Right cardiac atrium (tissue), 5 donors: ENCODE results near the gene GUF1. TPM values are rescaled to one million over a fixed set of nuclear protein-coding genes. Genes with fewer than 3 reads are reported as not detected.

ENCODE experiments used
- ATAC-seq, 2 donors: fragments of 200-7000 bp; cut with Tn5 transposase; one replicate each; pipeline versions ENCODE4 v1.8.0 to v1.9.1; 2020; ENCODE audit warnings: moderate library complexity in 2 of 2, mild to moderate bottlenecking in 1 of 2
- DNase-seq, 3 donors: peaks; one replicate each; pipeline ENCODE4 v3.0.0-alpha.2; 2020
- H3K27ac ChIP-seq: one replicate; pipeline ENCODE4 v1.5.1; 2013; ENCODE audit warnings: mild to moderate bottlenecking, low read length, control low read depth, moderate library complexity
- H3K27me3 ChIP-seq: one replicate; pipeline ENCODE4 v1.6.1; 2013; ENCODE audit not compliant: control insufficient read depth, insufficient read depth
- H3K4me1 ChIP-seq: one replicate; pipeline ENCODE4 v1.6.1; 2013; ENCODE audit warnings: low read length; ENCODE audit not compliant: control insufficient read depth, insufficient read depth
- H3K4me3 ChIP-seq: one replicate; pipeline ENCODE4 v1.5.1; 2013; ENCODE audit warnings: low read length, control low read depth
- H3K9me3 ChIP-seq: one replicate; pipeline ENCODE4 v1.6.1; 2013; ENCODE audit warnings: low read length; ENCODE audit not compliant: control insufficient read depth
- WGBS: extraction: QIAGEN DNeasy Blood & Tissue Kit; methylation state at CpG from one replicate; pipeline ENCODE4 v1.1.7; 2013; 5-methylcytosine and 5-hydroxymethylcytosine counted together
- intact Hi-C, 4 donors: fragments of 100-400 bp; cut with DNase I; formaldehyde crosslinking; loops; one replicate each; pipeline versions ENCODE4 v1.11.0 to v1.14.0; 2022 to 2023
- polyA plus RNA-seq: library from polyadenylated mRNA; stranded (reverse); fragments of 200-250 nt; gene quantifications from one replicate; pipeline ENCODE4 v1.2.3, GENCODE V29; 2013
- total RNA-seq, 4 donors: library from RNA; stranded (reverse); fragmentation: NEBNext Ultra II Directional; extraction: Animal tissue kit (Norgen Biotek cat#: 25700); gene quantifications; one replicate each; pipeline ENCODE4 v1.2.1, GENCODE V29; 2021
- donor health status: healthy with polysubstance abuse.
- donor health status: DM: no; HTN: yes; CAD: no.
- donor health status: DM: no; HTN: no; CAD: no.
- donor health status: DM: no; HTN: yes; CAD: no; lungs with severe emphysema.
- donor health status: DM: yes; HTN: yes; CAD: no.

GUF1 gene
- total and polyA plus RNA-seq, 5 donors: 13.5 to 18.8 (median 16.7) TPM

GRCh38 chr4:44736900-44737299 lies 58.7 kb downstream of the GUF1 start:
- no peaks in the 10 kb centered on the region for H3K27me3 ChIP-seq
- ATAC-seq: no peak
- WGBS: 83% methylated on average over 2 of the region's 2 CpGs
- no peaks in the 10 kb centered on the region for H3K4me1 ChIP-seq
- DNase-seq: no peak
- H3K4me3 ChIP-seq: no peak overlapping the region
- no peak overlapping the region for H3K27ac ChIP-seq
- H3K9me3 ChIP-seq: no peaks in the 10 kb centered on the region
- intact Hi-C loops: no loop called here

GRCh38 chr4:44738615-44739014 lies 60.4 kb downstream of the GUF1 start:
- WGBS: 64% methylated on average over 2 of the region's 2 CpGs
- Histone ChIP-seq H3K9me3 (no peaks in the 10 kb centered on the region), H3K27ac (no peak overlapping the region), H3K4me3 (no peak overlapping the region), H3K4me1 (no peaks in the 10 kb centered on the region), H3K27me3 (no peaks in the 10 kb centered on the region)
- DNase-seq (no peak), ATAC-seq (no peak)
- intact Hi-C loops: no loop called here

GRCh38 chr4:44740201-44740600 lies 62.0 kb downstream of the GUF1 start:
- H3K27ac ChIP-seq: no peak overlapping the region
- intact Hi-C loops: no loop called here
- 83% methylated on average over 2 of the region's 2 CpGs for WGBS
- no peak overlapping the region for H3K4me3 ChIP-seq
- no peaks in the 10 kb centered on the region for H3K4me1 ChIP-seq
- DNase-seq (no peak), ATAC-seq (no peak)
- no peaks in the 10 kb centered on the region for H3K9me3 ChIP-seq
- H3K27me3 ChIP-seq: no peaks in the 10 kb centered on the region

Other genes with a start within 250 kb of the GUF1 start
- under 1 TPM; 0.18 to 0.54 (median 0.24) TPM for gene KCTD8, start 229.6 kb upstream of the GUF1 start, total RNA-seq
- 0.07 TPM for gene KCTD8, start 229.6 kb upstream of the GUF1 start, polyA plus RNA-seq
- gene YIPF7, start 26.8 kb upstream of the GUF1 start, total RNA-seq: 1 to 10 TPM; 2.2 to 2.6 (median 2.4) TPM
- gene YIPF7, start 26.8 kb upstream of the GUF1 start, polyA plus RNA-seq: 0.75 TPM
- 10 to 100 TPM; 13.5 to 19.6 (median 15.6) TPM for gene GNPDA2, start 48.1 kb downstream of the GUF1 start, total RNA-seq
- 11.5 TPM for gene GNPDA2, start 48.1 kb downstream of the GUF1 start, polyA plus RNA-seq